ENCODE measurements around the gene MCF2L.
"Not testable (repeated sequence)": the region's sequence is repeated elsewhere in the genome, so short reads cannot be mapped to it uniquely, and the experiment has no call there.

MCF2L gene

DNA sequence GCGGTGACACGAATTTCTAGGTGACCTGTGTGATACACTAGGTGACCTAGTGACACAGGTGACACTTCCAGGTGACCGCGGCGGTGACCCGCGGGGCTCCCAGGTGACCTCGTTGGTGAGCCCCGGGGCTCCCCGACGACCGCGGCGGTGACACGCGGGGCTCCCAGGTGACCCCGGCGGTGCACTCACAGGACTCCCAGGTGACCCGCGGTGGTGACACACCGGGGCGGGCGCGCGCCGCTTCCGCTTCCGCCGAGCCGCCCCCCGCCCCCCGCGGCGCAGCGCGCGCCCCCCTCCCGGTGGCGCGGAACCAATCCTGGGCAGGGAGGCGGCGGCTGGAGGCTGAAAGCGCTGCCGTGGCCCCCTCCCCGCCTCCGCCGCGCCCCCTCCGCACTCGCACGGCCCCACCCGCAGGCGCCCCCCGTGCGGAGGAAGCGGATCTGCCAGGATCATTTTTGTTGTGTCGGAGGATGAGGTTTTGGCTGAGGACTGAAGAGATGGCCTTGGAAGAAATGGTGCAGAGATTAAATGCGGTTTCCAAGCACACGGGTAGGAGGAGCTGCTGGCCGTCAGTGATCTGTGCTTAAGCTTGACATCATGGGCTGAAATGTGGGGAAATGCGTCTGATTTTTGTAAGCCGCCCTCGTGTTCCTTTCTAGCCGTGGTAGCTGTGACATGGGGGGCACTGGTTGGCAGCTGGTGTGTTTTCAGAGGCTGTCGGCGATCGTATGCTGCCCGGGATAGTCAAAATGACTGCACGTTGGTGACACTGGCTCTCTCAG lies at the start of gene MCF2L:
Gene MCF2L (plus strand): TSS at position 305 of the 782 bp plus-strand sequence. CDS start 166 bp downstream, at position 471.
- DNase-seq (ENCODE audit: low spot score): peak; percentile 54

- no peak for DNase-seq (ENCODE audit: low spot score)
Observed at GRCh38 chr13:112923962-112924361, 45.1 kb upstream of the MCF2L start.

DNA sequence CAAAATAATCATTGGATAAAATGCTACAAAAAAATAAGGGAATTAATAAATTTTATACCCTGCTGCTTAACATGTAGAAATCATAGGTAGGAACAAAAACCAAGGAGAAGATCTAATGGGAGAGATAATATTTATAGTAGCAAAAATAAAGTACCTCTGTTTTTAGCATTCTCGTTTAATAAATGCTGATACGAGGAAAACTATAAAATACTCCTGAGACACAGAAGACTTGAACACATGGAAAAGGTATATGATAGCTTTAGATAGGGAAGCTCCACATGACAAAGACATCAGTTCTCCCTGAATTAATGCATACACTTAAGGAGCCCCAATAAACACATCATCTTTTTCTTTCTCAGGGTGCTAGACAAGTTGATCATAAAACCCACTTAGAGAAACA lies 44.6 kb upstream of the MCF2L start:
- DNase-seq (ENCODE audit: low spot score): no peak

GRCh38 chr13:112926003-112926402 lies 43.0 kb upstream of the MCF2L start:
- DNase-seq (ENCODE audit: low spot score): no peak

DNA sequence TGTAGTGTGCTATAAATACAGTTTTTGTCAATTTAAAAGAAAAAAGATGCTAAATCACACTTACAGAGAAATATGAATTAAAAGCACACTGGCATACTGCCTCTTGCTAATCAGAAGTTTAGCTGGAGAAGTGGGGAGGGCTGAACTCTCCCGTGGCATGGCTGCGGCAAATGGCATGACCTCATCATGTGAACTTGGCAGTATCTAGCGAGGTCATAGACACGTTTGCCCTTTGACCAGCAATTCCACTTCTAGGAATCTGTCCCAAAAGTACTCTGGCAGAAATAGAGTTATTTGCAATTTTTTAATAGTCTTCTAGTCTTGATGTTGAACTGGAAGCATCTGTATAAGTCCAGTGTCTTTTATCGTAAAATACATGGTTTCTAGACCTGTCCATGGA lies 42.0 kb upstream of the MCF2L start:
- no peak for DNase-seq (ENCODE audit: low spot score)

DNA sequence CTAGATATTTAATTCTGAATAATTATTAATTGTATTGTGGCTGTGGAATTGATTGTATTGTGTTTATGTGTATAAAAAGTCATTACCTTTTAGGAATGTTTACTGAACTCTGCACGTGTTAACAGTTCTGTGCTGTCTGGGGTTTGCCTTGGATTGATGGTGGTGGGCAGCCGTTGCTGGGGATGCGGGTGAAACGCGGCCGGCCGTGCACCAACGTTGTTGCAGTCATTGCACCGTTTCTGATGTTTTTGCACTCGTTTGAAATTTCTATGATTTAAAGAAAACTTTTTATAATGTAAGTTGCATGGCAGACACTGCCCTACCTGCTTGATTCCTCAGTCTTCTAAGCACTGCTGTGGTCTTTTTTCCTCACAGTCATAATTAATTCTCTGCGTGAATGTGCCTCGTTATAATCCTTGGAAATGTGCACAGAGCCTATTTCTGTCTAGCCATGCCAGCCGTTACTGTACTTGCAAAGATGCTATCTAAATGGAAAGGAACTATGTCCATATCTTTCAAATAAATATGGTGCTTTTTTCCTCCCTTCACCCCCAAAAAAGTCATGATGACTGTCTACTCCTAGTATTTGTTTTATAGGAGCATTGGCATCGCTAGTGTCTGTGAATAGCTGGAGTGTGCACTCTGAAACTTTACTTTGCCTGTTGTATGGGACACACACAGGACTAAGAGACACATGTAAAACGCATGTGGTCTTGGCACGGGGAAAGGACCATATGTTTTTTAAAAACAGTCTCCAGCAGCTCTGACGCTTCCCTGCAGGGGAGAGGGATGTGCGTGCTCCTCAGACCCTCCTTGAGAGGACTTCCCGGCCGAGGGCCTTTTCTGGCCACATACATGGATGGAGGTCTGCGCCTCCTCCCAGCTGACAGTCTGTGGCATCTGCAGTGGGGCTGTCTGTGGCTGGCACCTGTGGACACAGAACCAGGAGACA lies 40.7 kb upstream of the MCF2L start:
- DNase-seq (ENCODE audit: low spot score): no peak

- DNase-seq (ENCODE audit: low spot score): no peak
Observed at GRCh38 chr13:112928972-112929782, 39.8 kb upstream of the MCF2L start.

DNA sequence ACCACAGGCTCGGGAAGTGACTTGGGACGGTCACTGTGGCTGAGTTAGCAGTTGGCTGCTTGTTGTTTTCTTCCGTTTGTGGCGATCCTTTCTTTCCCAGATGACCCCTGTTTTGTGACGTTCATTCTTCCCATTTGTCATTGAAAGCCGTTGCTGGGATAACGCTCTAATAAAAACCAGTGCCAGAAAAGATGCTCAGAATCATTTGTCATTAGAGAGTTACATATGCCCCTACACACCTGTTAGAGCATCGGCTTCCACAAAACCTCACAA lies 39.3 kb upstream of the MCF2L start:
- DNase-seq (ENCODE audit: low spot score): no peak

GRCh38 chr13:112930192-112930591 lies 38.8 kb upstream of the MCF2L start:
- DNase-seq (ENCODE audit: low spot score): no peak

DNA sequence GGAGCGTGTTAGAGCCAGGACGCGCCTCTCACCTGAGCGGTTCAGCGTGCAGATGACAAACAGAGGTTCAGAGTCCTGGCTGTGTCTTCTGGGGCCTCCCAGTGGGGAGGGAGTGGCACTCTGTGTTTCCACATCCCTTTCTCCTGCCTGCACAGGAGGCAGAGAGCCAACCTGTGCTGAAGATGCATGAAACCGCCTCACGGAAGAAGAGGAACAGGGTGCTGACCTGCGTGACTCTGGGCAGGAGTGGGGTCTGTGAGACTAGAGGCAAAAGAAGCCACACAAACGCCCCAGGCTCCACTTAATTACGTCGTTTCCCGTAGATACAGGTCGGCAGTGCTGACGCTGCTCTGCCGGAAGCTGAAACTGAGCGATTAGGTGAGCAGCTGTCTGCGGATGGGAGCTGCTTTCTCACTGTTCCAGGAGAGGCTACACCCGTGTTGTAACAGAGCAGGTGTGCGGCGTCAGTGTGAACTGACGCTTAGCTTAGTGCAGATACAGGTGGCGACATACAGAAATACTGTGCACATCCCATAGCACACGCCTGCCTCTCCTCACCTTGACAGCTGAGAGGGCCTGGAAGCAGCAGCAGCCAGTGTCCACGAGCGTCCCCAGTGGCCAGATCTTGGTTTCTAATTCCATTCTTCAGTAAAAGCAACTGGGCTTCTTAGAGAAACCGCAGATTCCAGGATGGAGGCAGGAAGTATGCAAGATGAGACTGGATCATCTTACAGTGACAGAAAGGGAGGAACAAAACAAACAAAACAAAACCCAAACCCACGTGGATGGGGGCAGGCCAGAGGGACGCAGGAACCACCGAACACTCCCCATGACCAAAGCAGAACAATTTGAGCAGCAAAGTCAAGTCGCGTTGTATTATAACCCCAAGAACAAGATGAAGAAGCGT lies 37.7 kb upstream of the MCF2L start:
- DNase-seq (ENCODE audit: low spot score): no peak

- no peak for DNase-seq (ENCODE audit: low spot score)
Observed at GRCh38 chr13:112932971-112933370, 36.0 kb upstream of the MCF2L start.

DNA sequence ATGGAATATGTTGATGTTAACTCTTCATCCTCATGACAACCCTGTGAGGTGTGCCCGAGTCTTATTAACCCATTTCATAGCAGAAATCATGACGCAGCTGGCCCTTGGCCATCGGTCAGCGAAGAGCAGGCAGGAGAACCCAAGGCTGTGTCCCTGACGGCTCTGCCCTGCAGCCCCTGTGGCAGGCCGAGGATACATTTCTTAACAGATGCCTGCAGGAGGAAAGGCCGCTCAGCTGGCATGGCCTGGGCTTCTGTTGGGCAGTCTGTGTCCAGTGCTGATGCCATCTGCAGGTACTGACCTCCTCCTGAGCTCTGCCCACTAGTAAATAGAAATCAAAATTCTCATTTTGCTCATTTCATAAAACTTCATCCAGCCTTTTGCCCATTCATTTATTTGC lies 35.4 kb upstream of the MCF2L start:
- no peak for DNase-seq (ENCODE audit: low spot score)

GRCh38 chr13:112934078-112934477 lies 34.9 kb upstream of the MCF2L start:
- DNase-seq (ENCODE audit: low spot score): no peak

DNA sequence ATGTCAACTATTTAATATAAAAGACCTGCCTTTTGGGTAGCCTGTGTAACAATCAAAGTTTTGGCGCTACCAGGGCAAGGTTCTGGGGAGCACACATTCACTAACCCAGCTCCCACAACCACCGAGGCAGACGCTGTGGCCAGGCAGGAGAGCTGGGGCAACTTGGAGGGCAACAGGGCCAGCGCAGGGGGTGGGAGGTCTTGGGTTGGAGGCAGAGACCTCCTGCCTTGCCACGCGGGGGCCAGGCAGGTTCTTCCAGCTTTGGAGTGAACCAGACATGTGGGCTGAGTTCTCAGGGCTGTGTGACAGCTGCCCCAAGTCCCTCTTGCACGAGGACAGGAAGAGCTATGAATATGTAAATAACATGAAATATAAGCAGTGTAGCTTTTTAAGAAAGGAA lies 30.3 kb upstream of the MCF2L start:
- DNase-seq (ENCODE audit: low spot score): no peak

DNA sequence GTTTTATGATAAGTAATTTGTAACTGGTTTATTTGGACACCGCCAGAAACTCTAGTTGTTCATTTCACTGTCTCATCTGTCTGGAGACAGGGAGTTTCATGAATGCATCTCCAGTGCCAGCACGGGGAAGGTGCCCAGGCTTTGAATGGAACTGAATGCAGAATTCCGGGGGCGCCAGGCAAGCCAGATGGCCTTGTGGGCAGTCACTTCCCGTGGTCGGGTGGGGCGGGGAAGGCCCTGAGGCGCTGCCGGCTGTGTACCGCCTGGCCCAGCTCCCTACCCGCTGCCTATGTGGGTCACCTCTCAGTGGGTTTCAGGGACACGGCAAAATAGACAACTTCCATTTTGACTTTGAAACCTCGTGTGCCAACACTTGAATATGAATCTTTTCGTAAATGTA lies 28.8 kb upstream of the MCF2L start:
- DNase-seq (ENCODE audit: low spot score): peak; percentile 29

- DNase-seq (ENCODE audit: low spot score): no peak
Observed at GRCh38 chr13:112941349-112941748, 27.7 kb upstream of the MCF2L start.

- not testable (repeated sequence) for DNase-seq (ENCODE audit: low spot score)
Observed at GRCh38 chr13:112941765-112942164, 27.2 kb upstream of the MCF2L start.

GRCh38 chr13:112942689-112943308 lies 26.2 kb upstream of the MCF2L start:
- DNase-seq (ENCODE audit: low spot score): peak; percentile 91

DNA sequence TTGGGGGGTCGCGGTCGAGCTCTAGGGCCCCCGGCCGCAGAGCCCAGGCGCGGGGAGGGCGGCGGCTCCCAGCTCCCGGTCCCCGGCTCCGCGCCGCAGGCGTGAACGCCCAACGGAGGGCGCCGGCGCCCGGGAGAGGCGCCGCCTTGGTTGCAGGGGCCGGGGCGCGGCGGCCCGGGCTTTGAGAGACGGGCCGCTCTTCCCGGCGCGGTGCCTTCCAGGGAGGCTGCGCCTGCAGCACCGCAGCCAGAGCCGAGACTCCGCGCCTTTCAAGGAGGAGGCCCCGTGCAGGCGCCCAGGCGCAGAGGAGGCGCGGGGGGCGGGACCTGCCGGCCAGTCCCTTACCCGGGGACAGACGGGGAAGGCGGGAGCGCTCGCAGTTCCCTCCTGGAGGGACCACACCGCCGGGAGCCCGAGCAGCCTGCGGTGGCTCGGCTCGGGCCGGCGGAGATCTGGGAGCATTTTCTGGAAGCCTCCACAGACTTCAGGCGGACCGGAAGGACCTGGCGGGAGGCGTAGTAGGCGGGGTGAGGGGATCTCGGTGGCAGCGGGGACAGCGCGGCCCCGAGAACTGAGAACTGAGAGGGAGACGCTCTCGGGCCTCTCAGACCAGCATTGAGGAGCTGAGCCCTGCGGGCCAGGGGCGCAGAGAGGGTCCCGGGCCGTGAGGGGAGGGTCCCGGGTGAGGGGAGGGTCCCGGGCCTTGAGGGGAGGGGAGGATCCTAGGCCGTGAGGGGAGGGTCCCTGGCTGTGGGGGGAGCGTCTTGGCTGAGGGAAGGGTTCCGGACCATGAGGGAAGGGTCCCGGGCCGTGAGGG lies 25.5 kb upstream of the MCF2L start:
- DNase-seq (ENCODE audit: low spot score): peak; percentile 11

DNA sequence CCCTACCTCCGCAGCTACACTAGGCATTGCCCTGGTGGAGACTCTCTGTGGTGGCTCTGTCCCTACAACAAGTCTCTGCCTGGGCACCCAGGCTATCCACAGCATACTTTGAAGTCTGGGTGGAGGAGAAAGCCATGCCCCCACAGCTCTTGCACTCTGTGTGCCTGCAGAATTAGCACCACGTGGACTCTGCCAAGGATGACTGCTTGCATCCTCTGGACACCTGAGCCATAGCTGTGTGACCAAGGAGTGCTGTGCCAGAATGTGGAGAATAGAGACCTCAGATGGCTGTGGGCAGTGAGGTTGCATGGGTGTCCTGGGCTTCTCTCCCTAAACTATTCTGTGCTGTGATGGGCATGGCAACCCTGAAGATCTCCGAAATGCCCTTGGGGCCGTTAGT lies 21.2 kb upstream of the MCF2L start:
- no peak for DNase-seq (ENCODE audit: low spot score)
